Prostate gland (tissue), 2 donors: Measurements from ENCODE around the gene TLR8. TPM values are rescaled to one million over a fixed set of nuclear protein-coding genes. Genes with fewer than 3 reads are reported as not detected.

Source experiments
- DNase-seq: peaks from one replicate; pipeline ENCODE4 v3.0.0-alpha.2; 2019; ENCODE audit warnings: low spot score
- H3K27ac ChIP-seq, 2 donors: fragments of 200-600 bp; sonication (generic); 2 replicates each; pipeline ENCODE4 v1.5.1; 2017 to 2019
- H3K27me3 ChIP-seq: fragments of 200-600 bp; sonication (generic); replicated peaks from 2 replicates; pipeline ENCODE4 v1.5.1; 2019; ENCODE audit not compliant: insufficient read depth
- H3K36me3 ChIP-seq, 2 donors: fragments of 200-600 bp; sonication (generic); 1 replicate in 1 of 2; 2 replicates in 1 of 2; pipeline versions ENCODE4 v1.5.1 to v1.8.1; 2017 to 2019
- H3K4me1 ChIP-seq: fragments of 200-600 bp; sonication (generic); replicated peaks from 2 replicates; pipeline ENCODE4 v1.5.1; 2019
- H3K4me3 ChIP-seq, 2 donors: fragments of 200-600 bp; sonication (generic); 2 replicates each; pipeline ENCODE4 v1.5.1; 2017 to 2019
- H3K9me3 ChIP-seq: fragments of 200-600 bp; sonication (generic); 2 replicates; pipeline ENCODE4 v1.5.1; 2017
- CTCF ChIP-seq, 4 experiments: fragments of 200-600 bp in 2 of 4; fragments of 450-650 bp in 2 of 4; sonication (generic) in 2 of 4; IDR thresholded peaks; 1 replicate in 3 of 4; 2 replicates in 1 of 4; pipeline ENCODE4 v1.5.1; 2016 to 2019; ENCODE audit warnings: antibody characterized with exemption in 4 of 4, mild to moderate bottlenecking in 2 of 4, moderate library complexity in 2 of 4
- POLR2A ChIP-seq: fragments of 450-650 bp; IDR thresholded peaks from one replicate; pipeline ENCODE4 v1.6.1; 2016; ENCODE audit warnings: antibody characterized with exemption, mild to moderate bottlenecking
- POLR2AphosphoS5 ChIP-seq: sonication (generic); formaldehyde crosslinking; IDR thresholded peaks from one replicate; pipeline ENCODE4 v1.6.1; 2017; ENCODE audit warnings: antibody characterized with exemption
- WGBS: methylation state at CpG from one replicate; pipeline ENCODE4 v1.1.5; 2018; 5-methylcytosine and 5-hydroxymethylcytosine counted together
- intact Hi-C: fragments of 100-400 bp; cut with DNase I; formaldehyde crosslinking; loops from one replicate; pipeline ENCODE4 v1.14.2; 2022
- total RNA-seq, 2 donors: library from RNA; depleted of rRNA; stranded (reverse); fragments of >200 nt; gene quantifications; one replicate each; pipeline ENCODE4 v1.1.0, GENCODE V29; 2016

TLR8 gene
- total RNA-seq, 2 donors from 2014 or later = 0.18 to 0.57 TPM

- H3K4me1 ChIP-seq = no peaks in the 10 kb centered on the region
- no peaks in the 10 kb centered on the region for H3K27me3 ChIP-seq
- no peak overlapping the region for H3K4me3 ChIP-seq
- no peaks in the 10 kb centered on the region for H3K36me3 ChIP-seq
- no peak for TF ChIP-seq CTCF (IDR thresholded peaks at IDR 0.05)
- no peak for TF ChIP-seq POLR2AphosphoS5
- TF ChIP-seq POLR2A = no peak
- DNase-seq = no peak
- peak overlapping the region; percentile 38 to 42 for H3K27ac ChIP-seq
- intact Hi-C loops = no loop called here
- WGBS = 53% methylated on average over 5 of the region's 5 CpGs
- no peaks in the 10 kb centered on the region for H3K9me3 ChIP-seq
Measured at GRCh38 chrX:12949205-12949926, 42.9 kb downstream of the TLR8 start.

GRCh38 chrX:12949927-12950656 is 43.7 kb downstream of the TLR8 start:
- Histone ChIP-seq H3K36me3 (no peaks in the 10 kb centered on the region), H3K9me3 (no peaks in the 10 kb centered on the region), H3K4me1 (no peaks in the 10 kb centered on the region), H3K27ac (peak overlapping the region; percentile 38 to 42), H3K4me3 (no peak overlapping the region), H3K27me3 (no peaks in the 10 kb centered on the region)
- peak; percentile 44 for DNase-seq
- WGBS = 32% methylated on average over 11 of the region's 11 CpGs
- no peak for TF ChIP-seq CTCF (IDR thresholded peaks at IDR 0.05)
- TF ChIP-seq POLR2AphosphoS5 = peak; percentile 61
- peak; percentile 39 for TF ChIP-seq POLR2A
- intact Hi-C loops = loop anchor here (10.0 kb wide), 1 partner anchor 695 kb away; no protein-coding TSS in a partner anchor

GRCh38 chrX:12950851-12951594 is 44.6 kb downstream of the TLR8 start:
- H3K27ac ChIP-seq = peak overlapping the region in 1 of 2 donors; percentile 23
- H3K27me3 ChIP-seq = no peaks in the 10 kb centered on the region
- TF ChIP-seq POLR2AphosphoS5 = no peak
- peak in 1 of 4 experiments; percentile 21 for TF ChIP-seq CTCF (IDR thresholded peaks at IDR 0.05)
- no peak for TF ChIP-seq POLR2A
- H3K9me3 ChIP-seq = no peaks in the 10 kb centered on the region
- WGBS = 70% methylated on average over 9 of the region's 9 CpGs
- no peaks in the 10 kb centered on the region for H3K36me3 ChIP-seq
- H3K4me1 ChIP-seq = no peaks in the 10 kb centered on the region
- DNase-seq = no peak
- intact Hi-C loops = loop anchor here (10.0 kb wide), 1 partner anchor 694 kb away; no protein-coding TSS in a partner anchor
- H3K4me3 ChIP-seq = no peak overlapping the region

- no peaks in the 10 kb centered on the region for H3K27me3 ChIP-seq
- H3K4me1 ChIP-seq = no peaks in the 10 kb centered on the region
- intact Hi-C loops = loop anchor here (10.0 kb wide), 1 partner anchor 693 kb away; no protein-coding TSS in a partner anchor
- no peaks in the 10 kb centered on the region for H3K9me3 ChIP-seq
- DNase-seq = no peak
- no peak overlapping the region for H3K27ac ChIP-seq
- TF ChIP-seq POLR2A (no peak), POLR2AphosphoS5 (no peak), CTCF (IDR thresholded peaks at IDR 0.05) (no peak)
- 83% methylated on average over 5 of the region's 5 CpGs for WGBS
- no peaks in the 10 kb centered on the region for H3K36me3 ChIP-seq
- H3K4me3 ChIP-seq = no peak overlapping the region
Measured at GRCh38 chrX:12951595-12951975, 45.2 kb downstream of the TLR8 start.
